Endothelial cell of umbilical vein (primary cell): ENCODE results near the gene PRUNE2.

Source experiments
- CTCF ChIP-seq, 2 donors: IDR thresholded peaks; 1 replicate in 1 of 2; 2 replicates in 1 of 2; pipeline ENCODE4 v1.5.1; 2011; ENCODE audit warnings: low read length in 2 of 2, mild to moderate bottlenecking in 2 of 2, moderate library complexity in 2 of 2, control low read depth in 1 of 2, inconsistent platforms in 1 of 2, low read depth in 1 of 2; ENCODE audit not compliant: insufficient read depth in 1 of 2; ENCODE audit errors: extremely low read depth in 1 of 2
- EZH2 ChIP-seq: IDR thresholded peaks from 2 replicates; pipeline ENCODE4 v1.6.1; 2012; ENCODE audit warnings: borderline replicate concordance, low read depth, mild to moderate bottlenecking, moderate library complexity, low read length, inconsistent platforms; ENCODE audit not compliant: severe bottlenecking
- FOS ChIP-seq: IDR thresholded peaks from 2 replicates; pipeline ENCODE4 v1.6.1; 2011; ENCODE audit warnings: mild to moderate bottlenecking, low read length, moderate library complexity, borderline replicate concordance; ENCODE audit not compliant: insufficient read depth
- JUN ChIP-seq: IDR thresholded peaks from 2 replicates; pipeline ENCODE4 v1.6.1; 2011; ENCODE audit warnings: borderline replicate concordance, low read depth; ENCODE audit not compliant: insufficient read length, insufficient read depth
- MYC ChIP-seq: IDR thresholded peaks from one replicate; pipeline ENCODE4 v1.6.1; 2011; ENCODE audit warnings: mild to moderate bottlenecking, low read depth, low read length
- POLR2A ChIP-seq: IDR thresholded peaks from 2 replicates; pipeline ENCODE4 v1.6.1; 2012; ENCODE audit warnings: low read depth, mild to moderate bottlenecking, control low read depth, low read length
- POLR2AphosphoS5 ChIP-seq: IDR thresholded peaks from 2 replicates; pipeline ENCODE4 v1.6.1; 2012; ENCODE audit warnings: low read depth, mild to moderate bottlenecking, control low read depth, low read length, moderate library complexity; ENCODE audit not compliant: insufficient read depth
- TF ChIP-seq, protein P1 (sequence below): IDR thresholded peaks from 2 replicates; pipeline ENCODE4 v1.6.1; 2011; ENCODE audit not compliant: insufficient read depth, insufficient read length

DNA sequence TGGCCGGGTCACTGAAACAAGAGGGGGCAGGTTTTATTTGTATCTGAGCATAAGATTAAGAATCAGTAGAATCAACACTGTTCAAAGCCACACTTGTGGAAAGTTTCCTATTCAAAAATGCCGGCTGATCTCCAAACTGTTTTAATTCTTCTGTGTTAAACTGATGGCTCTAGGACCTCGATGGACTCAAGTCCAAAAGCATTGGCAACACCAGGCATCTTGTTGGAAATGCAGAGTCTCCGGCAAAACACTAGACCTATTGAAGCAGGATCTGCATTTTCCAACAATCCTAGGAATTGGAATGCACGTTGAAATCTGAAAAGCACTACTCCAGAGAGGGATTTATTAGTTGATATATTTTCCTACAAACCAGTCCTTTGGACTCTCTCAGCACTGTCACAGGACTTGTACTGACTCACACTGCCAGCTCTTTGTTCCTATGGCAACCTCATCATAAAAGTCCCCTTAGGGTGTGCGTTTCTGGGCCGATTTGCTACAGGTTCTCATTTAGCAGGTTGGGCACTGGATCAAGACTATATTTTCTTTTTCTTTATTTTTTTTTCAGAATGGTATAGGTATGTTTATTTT lies 189.7 kb downstream of the PRUNE2 start:
- no peak for TF ChIP-seq JUN
- no peak for TF ChIP-seq EZH2
- TF ChIP-seq CTCF (IDR thresholded peaks at IDR 0.05; ENCODE audit: extremely low read depth in 1 of 2, insufficient read depth in 1 of 2, low read depth in 1 of 2, low read length in 2 of 2), result no peak
- TF ChIP-seq POLR2A, result no peak
- TF ChIP-seq, protein P1, sequence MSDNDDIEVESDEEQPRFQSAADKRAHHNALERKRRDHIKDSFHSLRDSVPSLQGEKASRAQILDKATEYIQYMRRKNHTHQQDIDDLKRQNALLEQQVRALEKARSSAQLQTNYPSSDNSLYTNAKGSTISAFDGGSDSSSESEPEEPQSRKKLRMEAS, result no peak
- no peak for TF ChIP-seq POLR2AphosphoS5
- no peak for TF ChIP-seq MYC
- no peak for TF ChIP-seq FOS
